ENCODE measurements around the gene ULBP1. TPM values are rescaled to one million over a fixed set of nuclear protein-coding genes. Genes with fewer than 3 reads are reported as not detected.
"Not testable (repeated sequence)": the region's sequence is repeated elsewhere in the genome, so short reads cannot be mapped to it uniquely, and the experiment has no call there.

Gene ULBP1
- total and polyA plus RNA-seq, 7 donors: 0.09 to 0.55 TPM; not detected in 5

- DNase-seq: peak; percentile 38
- intact Hi-C loops (cut with DNase I): no loop called here
- H3K4me1 ChIP-seq: peaks cover 0 to 28% (median 26%) of the 10 kb centered on the region in 4 donors
These were observed 1.1 kb upstream of the ULBP1 start for GRCh38 chr6:149962461-149963211.

GRCh38 chr6:149963212-149963461 lies 606 bp upstream of the ULBP1 start:
- Histone ChIP-seq H3K9me3 (no peaks in the 10 kb centered on the region), H3K4me1 (peaks cover 0 to 28% (median 26%) of the 10 kb centered on the region in 4 donors), H3K4me3 (peak overlapping the region; percentile 15 to 50 (median 38)), H3K27me3 (peaks cover 22 to 95% (median 64%) of the 10 kb centered on the region in 3 donors), H3K27ac (no peak overlapping the region), H3K36me3 (no peaks in the 10 kb centered on the region)
- no peak for DNase-seq
- WGBS, 2 donors: 4 to 11% methylated on average over 8 of the region's 8 CpGs
- no peak for TF ChIP-seq EP300 (IDR thresholded peaks at IDR 0.05)
- no peak for TF ChIP-seq POLR2AphosphoS5 (IDR thresholded peaks at IDR 0.05)
- TF ChIP-seq POLR2A (IDR thresholded peaks at IDR 0.05): no peak
- TF ChIP-seq CTCF (IDR thresholded peaks at IDR 0.05): no peak
- intact Hi-C loops (cut with DNase I): no loop called here

More at GRCh38 chr6:149962461-149963211, 1.1 kb upstream of the ULBP1 start:
- Histone ChIP-seq H3K4me3 (no peak overlapping the region), H3K27me3 (peaks cover 22 to 95% (median 59%) of the 10 kb centered on the region in 3 donors), H3K9me3 (no peaks in the 10 kb centered on the region), H3K27ac (no peak overlapping the region), H3K36me3 (no peaks in the 10 kb centered on the region)
- TF ChIP-seq CTCF (IDR thresholded peaks at IDR 0.05) (no peak), EP300 (IDR thresholded peaks at IDR 0.05) (no peak), POLR2AphosphoS5 (IDR thresholded peaks at IDR 0.05) (no peak), POLR2A (IDR thresholded peaks at IDR 0.05) (no peak)
- 48 to 69% methylated on average over 6 to 7 of the region's 7 CpGs for WGBS, 2 donors

- intact Hi-C loops (cut with DNase I): no loop called here
- peaks cover 0 to 28% (median 26%) of the 10 kb centered on the region in 4 donors for H3K4me1 ChIP-seq
- H3K9me3 ChIP-seq: no peaks in the 10 kb centered on the region
- WGBS, 2 donors: 2 to 6% methylated on average over 103 of the region's 103 CpGs
- peak overlapping the region; percentile 15 to 50 (median 38) for H3K4me3 ChIP-seq
- DNase-seq: no peak
- no peak overlapping the region for H3K27ac ChIP-seq
- no peaks in the 10 kb centered on the region for H3K36me3 ChIP-seq
- H3K27me3 ChIP-seq: peaks cover 22 to 97% (median 74%) of the 10 kb centered on the region in 3 donors
- TF ChIP-seq EP300 (IDR thresholded peaks at IDR 0.05): no peak
- TF ChIP-seq POLR2AphosphoS5 (IDR thresholded peaks at IDR 0.05): no peak
- TF ChIP-seq CTCF (IDR thresholded peaks at IDR 0.05): no peak
- TF ChIP-seq POLR2A (IDR thresholded peaks at IDR 0.05): no peak
These were observed 808 bp downstream of the ULBP1 start for GRCh38 chr6:149964308-149965193.

GRCh38 chr6:149965194-149966020 lies 1.7 kb downstream of the ULBP1 start:
- Histone ChIP-seq H3K36me3 (no peaks in the 10 kb centered on the region), H3K4me3 (peak overlapping the region in 3 of 4 donors; percentile 33 to 50 (median 43)), H3K9me3 (no peaks in the 10 kb centered on the region), H3K27me3 (peaks cover 22 to 99% (median 74%) of the 10 kb centered on the region in 3 donors), H3K27ac (no peak overlapping the region), H3K4me1 (peaks cover 0 to 28% (median 26%) of the 10 kb centered on the region in 4 donors)
- TF ChIP-seq POLR2A (IDR thresholded peaks at IDR 0.05) (no peak), EP300 (IDR thresholded peaks at IDR 0.05) (no peak), CTCF (IDR thresholded peaks at IDR 0.05) (no peak), POLR2AphosphoS5 (IDR thresholded peaks at IDR 0.05) (no peak)
- 7 to 10% methylated on average over 34 to 38 of the region's 38 CpGs for WGBS, 2 donors
- intact Hi-C loops (cut with DNase I): no loop called here
- DNase-seq: no peak

GRCh38 chr6:149966319-149966718 lies 2.6 kb downstream of the ULBP1 start:
- H3K4me1 ChIP-seq: peaks cover 0 to 28% (median 26%) of the 10 kb centered on the region in 4 donors
- intact Hi-C loops (cut with DNase I); H3K9me3 ChIP-seq; H3K36me3 ChIP-seq; H3K27ac ChIP-seq; H3K4me3 ChIP-seq; DNase-seq: not testable (repeated sequence)
- peaks cover 22 to 94% (median 69%) of the 10 kb centered on the region in 3 donors for H3K27me3 ChIP-seq
- WGBS, 2 donors: 89 to 91% methylated on average over 2 of the region's 2 CpGs
